Cardiac muscle cell (in vitro differentiated cells and primary cell): ENCODE measurements around the gene ABHD1. TPM values are rescaled to one million over a fixed set of nuclear protein-coding genes. Genes with fewer than 3 reads are reported as not detected.
A peak's percentile ranks its signal among the peaks of the same experiment; 100 is the strongest.

Experiments used
- DNase-seq, 2 donors: peaks; one replicate each; pipeline versions ENCODE4 v3.0.0 to v3.0.0-alpha.2; 2010 to 2017; ENCODE audit warnings: low read depth in 1 of 2, low spot score in 1 of 2
- H3K27ac ChIP-seq: fragments of 200-600 bp; sonication (generic); 2 replicates; pipeline ENCODE4 v1.5.1; 2016
- H3K27me3 ChIP-seq: fragments of 200-600 bp; sonication (generic); 2 replicates; pipeline ENCODE4 v1.6.0; 2016; ENCODE audit warnings: control low read depth
- H3K36me3 ChIP-seq: fragments of 200-600 bp; sonication (generic); 2 replicates; pipeline ENCODE4 v1.5.1; 2016; ENCODE audit warnings: control low read depth
- H3K4me1 ChIP-seq: fragments of 200-600 bp; sonication (generic); 2 replicates; pipeline ENCODE4 v1.8.1; 2017; ENCODE audit warnings: low read depth, mild to moderate bottlenecking, mixed run types
- H3K4me3 ChIP-seq: fragments of 200-600 bp; sonication (generic); 2 replicates; pipeline ENCODE4 v1.5.1; 2016; ENCODE audit warnings: mild to moderate bottlenecking
- H3K9me3 ChIP-seq: fragments of 200-600 bp; sonication (generic); 2 replicates; pipeline ENCODE4 v1.5.1; 2017; ENCODE audit warnings: low read depth, mild to moderate bottlenecking, control low read depth
- CTCF ChIP-seq: IDR thresholded peaks from 2 replicates; pipeline ENCODE4 v1.5.1; 2012; ENCODE audit warnings: low read depth, mild to moderate bottlenecking, low read length
- polyA plus RNA-seq: library from polyadenylated mRNA; unstranded; fragments of >200 nt; fragmentation: Nextera tagmentation; extraction: Ambion mirVana; gene quantifications from 2 replicates; pipeline ENCODE4 v1.2.1, GENCODE V29; 2016
- total RNA-seq: library from RNA; depleted of rRNA; stranded (reverse); fragments of >200 nt; gene quantifications from 2 replicates; pipeline ENCODE4 v1.2.3, GENCODE V29; 2016

ABHD1 gene
- total and polyA plus RNA-seq, 2 experiments from 2014 or later, result 0.27 to 2.0 TPM

GRCh38 chr2:27145682-27146081 lies 22.1 kb downstream of the ABHD1 start:
- Histone ChIP-seq H3K36me3 (no peaks in the 10 kb centered on the region), H3K27me3 (peaks cover 9% of the 10 kb centered on the region), H3K9me3 (no peaks in the 10 kb centered on the region), H3K4me1 (no peaks in the 10 kb centered on the region), H3K4me3 (no peak overlapping the region), H3K27ac (no peak overlapping the region)
- TF ChIP-seq CTCF, result no peak
- DNase-seq, result no peak

- Histone ChIP-seq H3K36me3 (no peaks in the 10 kb centered on the region), H3K9me3 (no peaks in the 10 kb centered on the region), H3K27me3 (peaks cover 6% of the 10 kb centered on the region), H3K4me3 (no peak overlapping the region), H3K4me1 (no peaks in the 10 kb centered on the region), H3K27ac (no peak overlapping the region)
- DNase-seq, result no peak
- no peak for TF ChIP-seq CTCF
Measured at GRCh38 chr2:27147935-27148334, 24.3 kb downstream of the ABHD1 start.

GRCh38 chr2:27148801-27149439 lies 25.3 kb downstream of the ABHD1 start, which contains the start of gene TCF23:
Gene TCF23 (plus strand): TSS chr2:27149004. CDS start chr2:27149134, 130 bp downstream.
- TF ChIP-seq CTCF, result no peak
- H3K36me3 ChIP-seq, result no peaks in the 10 kb centered on the region
- H3K4me3 ChIP-seq, result no peak within 1 kb of the TSS

GRCh38 chr2:27149570-27150405 lies 26.2 kb downstream of the ABHD1 start:
- no peak for DNase-seq
- no peaks in the 10 kb centered on the region for H3K9me3 ChIP-seq
- no peaks in the 10 kb centered on the region for H3K36me3 ChIP-seq
- H3K27ac ChIP-seq, result no peak overlapping the region
- H3K4me1 ChIP-seq, result peaks cover 4% of the 10 kb centered on the region
- no peak overlapping the region for H3K4me3 ChIP-seq
- no peak for TF ChIP-seq CTCF
- no peaks in the 10 kb centered on the region for H3K27me3 ChIP-seq

More at GRCh38 chr2:27148801-27149439, 25.3 kb downstream of the ABHD1 start, which contains the start of gene TCF23:
- no peaks in the 10 kb centered on the region for H3K9me3 ChIP-seq
- no peak within 1 kb of the TSS for H3K27ac ChIP-seq
- peak in 1 of 2 donors; percentile 78 for DNase-seq
- no peaks in the 10 kb centered on the region for H3K27me3 ChIP-seq
- H3K4me1 ChIP-seq, result no peaks in the 10 kb centered on the region

GRCh38 chr2:27150639-27151230 lies 27.1 kb downstream of the ABHD1 start:
- H3K27ac ChIP-seq, result no peak overlapping the region
- no peak for TF ChIP-seq CTCF
- no peaks in the 10 kb centered on the region for H3K36me3 ChIP-seq
- H3K9me3 ChIP-seq, result no peaks in the 10 kb centered on the region
- H3K4me1 ChIP-seq, result peaks cover 9% of the 10 kb centered on the region
- H3K27me3 ChIP-seq, result no peaks in the 10 kb centered on the region
- no peak for DNase-seq
- H3K4me3 ChIP-seq, result no peak overlapping the region
